Small intestine (tissue), 7 donors: ENCODE measurements around the gene ZBTB40. TPM values are rescaled to one million over a fixed set of nuclear protein-coding genes. Genes with fewer than 3 reads are reported as not detected.

Experiments used
- DNase-seq, 2 donors: peaks; one replicate each; pipeline versions ENCODE4 v3.0.0 to v3.0.0-alpha.2; 2013
- FAIRE-seq: peaks from 2 replicates; lab custom pipeline; 2012; peaks lifted over from hg19 to GRCh38; lab: Jason Lieb, UNC
- H3K27ac ChIP-seq, 3 donors: one replicate each; pipeline ENCODE4 v1.5.1; 2013; ENCODE audit warnings: low read length in 2 of 3, mild to moderate bottlenecking in 2 of 3, control low read depth in 1 of 3, inconsistent platforms in 1 of 3, low read depth in 1 of 3, moderate library complexity in 1 of 3
- H3K27me3 ChIP-seq, 3 donors: one replicate each; pipeline ENCODE4 v1.6.1; 2013; ENCODE audit warnings: low read length in 3 of 3, inconsistent platforms in 1 of 3; ENCODE audit not compliant: control insufficient read depth in 3 of 3, insufficient read depth in 3 of 3
- H3K36me3 ChIP-seq, 3 donors: one replicate each; pipeline ENCODE4 v1.6.1; 2013; ENCODE audit warnings: low read length in 3 of 3, inconsistent platforms in 1 of 3, low read depth in 1 of 3, mild to moderate bottlenecking in 1 of 3, moderate library complexity in 1 of 3; ENCODE audit not compliant: control insufficient read depth in 3 of 3, insufficient read depth in 2 of 3
- H3K4me1 ChIP-seq, 3 donors: one replicate each; pipeline ENCODE4 v1.6.1; 2013; ENCODE audit warnings: low read length in 2 of 3, inconsistent platforms in 1 of 3, low read depth in 1 of 3, mild to moderate bottlenecking in 1 of 3, moderate library complexity in 1 of 3; ENCODE audit not compliant: control insufficient read depth in 3 of 3, insufficient read depth in 2 of 3
- H3K4me3 ChIP-seq, 3 donors: one replicate each; pipeline ENCODE4 v1.5.1; 2013; ENCODE audit warnings: low read length in 3 of 3, control low read depth in 1 of 3, inconsistent platforms in 1 of 3, low read depth in 1 of 3, mild to moderate bottlenecking in 1 of 3, moderate library complexity in 1 of 3
- H3K9me3 ChIP-seq, 2 donors: one replicate each; pipeline ENCODE4 v1.6.1; 2013; ENCODE audit warnings: low read depth in 1 of 2, low read length in 1 of 2; ENCODE audit not compliant: control insufficient read depth in 2 of 2, insufficient read depth in 1 of 2
- WGBS, 3 donors: extraction: QIAGEN DNeasy Blood & Tissue Kit; methylation state at CpG; one replicate each; pipeline ENCODE4 v1.1.7; 2013; 5-methylcytosine and 5-hydroxymethylcytosine counted together
- polyA plus RNA-seq, 4 donors: library from polyadenylated mRNA; stranded (reverse) in 3 of 4; unstranded in 1 of 4; fragments of 200-250 nt in 3 of 4; fragments of 120-200 nt in 1 of 4; gene quantifications; one replicate each; pipeline versions ENCODE4 v1.2.1 to v1.2.3, GENCODE V29; 2013
- donor health status: healthy with polysubstance abuse.
- donor health status: control.
- donor health status: control.
- donor health status: Bipolar disorder and iron deficiency.
- donor health status: healthy.

The ZBTB40 gene
- polyA plus RNA-seq, 4 donors = 4.1 to 14.6 (median 6.7) TPM

- peaks cover 21 to 36% (median 33%) of the 10 kb centered on the region in 3 donors for H3K36me3 ChIP-seq
- WGBS, 3 donors = 89 to 98% (median 96%) methylated on average over 8 of the region's 8 CpGs
- no peaks in the 10 kb centered on the region for H3K27me3 ChIP-seq
- peaks cover 0 to 9% (median 0%) of the 10 kb centered on the region in 3 donors for H3K4me1 ChIP-seq
- no peak overlapping the region for H3K4me3 ChIP-seq
- FAIRE-seq (no peak), DNase-seq (no peak)
- no peak overlapping the region for H3K27ac ChIP-seq
- H3K9me3 ChIP-seq = no peaks in the 10 kb centered on the region
These were observed 54.6 kb downstream of the ZBTB40 start for GRCh38 chr1:22506130-22506692.

GRCh38 chr1:22507587-22507986, 55.9 kb downstream of the ZBTB40 start:
- no peak overlapping the region for H3K27ac ChIP-seq
- WGBS, 3 donors = 87 to 95% (median 91%) methylated on average over 10 of the region's 10 CpGs
- peak in 1 of 2 donors; percentile 41 for DNase-seq

GRCh38 chr1:22508329-22508728, 56.7 kb downstream of the ZBTB40 start:
- H3K9me3 ChIP-seq = no peaks in the 10 kb centered on the region
- FAIRE-seq (no peak), DNase-seq (no peak)
- H3K4me3 ChIP-seq = no peak overlapping the region
- WGBS, 3 donors = 71 to 82% (median 78%) methylated on average over 5 of the region's 5 CpGs
- no peaks in the 10 kb centered on the region for H3K27me3 ChIP-seq
- H3K36me3 ChIP-seq = peaks cover 28 to 43% (median 36%) of the 10 kb centered on the region in 3 donors
- H3K4me1 ChIP-seq = peaks cover 0 to 9% (median 0%) of the 10 kb centered on the region in 3 donors
- H3K27ac ChIP-seq = no peak overlapping the region

More at GRCh38 chr1:22507587-22507986, 55.9 kb downstream of the ZBTB40 start:
- Histone ChIP-seq H3K9me3 (no peaks in the 10 kb centered on the region), H3K4me3 (no peak overlapping the region), H3K4me1 (peaks cover 0 to 9% (median 0%) of the 10 kb centered on the region in 3 donors), H3K27me3 (no peaks in the 10 kb centered on the region), H3K36me3 (peaks cover 26 to 39% (median 36%) of the 10 kb centered on the region in 3 donors)
- no peak for FAIRE-seq

GRCh38 chr1:22508991-22509390, 57.3 kb downstream of the ZBTB40 start:
- DNase-seq (no peak), FAIRE-seq (no peak)
- 55 to 69% (median 56%) methylated on average over 3 of the region's 3 CpGs for WGBS, 3 donors
- Histone ChIP-seq H3K4me1 (peaks cover 0 to 7% (median 0%) of the 10 kb centered on the region in 3 donors), H3K9me3 (no peaks in the 10 kb centered on the region), H3K4me3 (no peak overlapping the region), H3K27ac (no peak overlapping the region), H3K27me3 (no peaks in the 10 kb centered on the region), H3K36me3 (peaks cover 28 to 48% (median 39%) of the 10 kb centered on the region in 3 donors)

- Histone ChIP-seq H3K36me3 (peaks cover 30 to 52% (median 43%) of the 10 kb centered on the region in 3 donors), H3K4me3 (no peak overlapping the region), H3K9me3 (no peaks in the 10 kb centered on the region), H3K27ac (no peak overlapping the region), H3K27me3 (no peaks in the 10 kb centered on the region), H3K4me1 (no peaks in the 10 kb centered on the region)
- FAIRE-seq (no peak), DNase-seq (no peak)
These were observed 58.2 kb downstream of the ZBTB40 start for GRCh38 chr1:22509815-22510214.

- DNase-seq = peak in 1 of 2 donors; percentile 28
- no peak for FAIRE-seq
- WGBS, 3 donors = 64 to 89% (median 79%) methylated on average over 9 of the region's 9 CpGs
- H3K27ac ChIP-seq = no peak overlapping the region
- H3K36me3 ChIP-seq = peaks cover 33 to 67% (median 45%) of the 10 kb centered on the region in 3 donors
- no peaks in the 10 kb centered on the region for H3K9me3 ChIP-seq
- H3K4me1 ChIP-seq = no peaks in the 10 kb centered on the region
- H3K4me3 ChIP-seq = no peak overlapping the region
- H3K27me3 ChIP-seq = no peaks in the 10 kb centered on the region
These were observed 61.2 kb downstream of the ZBTB40 start for GRCh38 chr1:22512873-22513272.

GRCh38 chr1:22516906-22517571, 65.4 kb downstream of the ZBTB40 start:
- Histone ChIP-seq H3K27me3 (no peaks in the 10 kb centered on the region), H3K36me3 (peaks cover 38 to 73% (median 49%) of the 10 kb centered on the region in 3 donors), H3K9me3 (no peaks in the 10 kb centered on the region), H3K4me3 (no peak overlapping the region), H3K27ac (no peak overlapping the region), H3K4me1 (no peaks in the 10 kb centered on the region)
- DNase-seq = no peak
- WGBS, 3 donors = 96 to 97% (median 96%) methylated on average over 16 of the region's 16 CpGs
- no peak for FAIRE-seq

- Histone ChIP-seq H3K27me3 (no peaks in the 10 kb centered on the region), H3K4me3 (no peak overlapping the region), H3K36me3 (peaks cover 40 to 70% (median 48%) of the 10 kb centered on the region in 3 donors), H3K27ac (no peak overlapping the region), H3K4me1 (no peaks in the 10 kb centered on the region), H3K9me3 (no peaks in the 10 kb centered on the region)
- FAIRE-seq = no peak
- no peak for DNase-seq
- 88 to 96% (median 90%) methylated on average over 7 of the region's 7 CpGs for WGBS, 3 donors
These were observed 66.3 kb downstream of the ZBTB40 start for GRCh38 chr1:22517956-22518355.
